ENCODE data around the gene ATF7IP.
A peak's percentile ranks its signal among the peaks of the same experiment; 100 is the strongest.
"Not testable (repeated sequence)": the region's sequence is repeated elsewhere in the genome, so short reads cannot be mapped to it uniquely, and the experiment has no call there.

Gene ATF7IP

GRCh38 chr12:14379508-14379907 lies 14.0 kb downstream of the ATF7IP start:
- no peak for DNase-seq (ENCODE audit: low read depth)

DNA sequence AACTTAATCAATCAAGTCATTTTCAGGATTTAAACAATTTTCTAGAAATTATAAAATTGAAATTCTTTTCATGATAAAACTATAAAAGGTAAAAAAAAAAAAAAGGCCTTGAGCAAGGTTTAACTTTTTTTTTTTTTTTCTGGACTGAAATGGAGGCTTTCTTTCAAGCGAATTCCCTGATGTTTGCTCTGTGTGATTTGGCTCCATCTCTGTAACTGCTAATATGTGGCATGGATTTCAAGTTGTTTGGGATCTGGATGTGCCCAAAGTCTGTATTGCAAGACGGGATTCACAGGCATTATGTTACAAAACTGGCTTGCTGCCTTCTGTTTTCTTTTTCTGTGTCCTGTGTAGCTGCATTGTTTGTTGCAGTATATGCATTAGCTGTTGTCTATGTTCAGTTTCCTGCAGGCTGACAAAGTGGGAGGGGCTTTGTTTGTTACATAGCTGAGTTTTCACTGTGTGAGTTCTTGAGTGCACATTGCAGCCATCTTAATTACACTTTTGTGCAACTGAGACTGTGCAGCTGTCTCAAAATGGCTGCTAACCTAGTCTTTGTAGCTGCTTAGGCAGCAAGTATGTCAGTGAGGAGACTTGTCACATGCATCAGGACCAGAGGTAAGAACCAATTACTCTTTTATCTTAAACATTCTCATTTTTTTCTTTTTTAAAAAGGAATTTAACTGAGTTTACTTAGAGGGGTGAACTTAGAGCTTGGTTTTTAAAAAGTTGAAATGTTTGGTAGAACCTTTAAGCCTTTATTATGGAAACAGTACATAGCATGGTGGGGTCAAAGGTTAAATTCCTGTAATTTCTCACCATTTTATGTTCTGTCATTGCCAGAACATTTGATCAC lies 19.5 kb downstream of the ATF7IP start:
- DNase-seq (ENCODE audit: low read depth): peak; percentile 47

DNA sequence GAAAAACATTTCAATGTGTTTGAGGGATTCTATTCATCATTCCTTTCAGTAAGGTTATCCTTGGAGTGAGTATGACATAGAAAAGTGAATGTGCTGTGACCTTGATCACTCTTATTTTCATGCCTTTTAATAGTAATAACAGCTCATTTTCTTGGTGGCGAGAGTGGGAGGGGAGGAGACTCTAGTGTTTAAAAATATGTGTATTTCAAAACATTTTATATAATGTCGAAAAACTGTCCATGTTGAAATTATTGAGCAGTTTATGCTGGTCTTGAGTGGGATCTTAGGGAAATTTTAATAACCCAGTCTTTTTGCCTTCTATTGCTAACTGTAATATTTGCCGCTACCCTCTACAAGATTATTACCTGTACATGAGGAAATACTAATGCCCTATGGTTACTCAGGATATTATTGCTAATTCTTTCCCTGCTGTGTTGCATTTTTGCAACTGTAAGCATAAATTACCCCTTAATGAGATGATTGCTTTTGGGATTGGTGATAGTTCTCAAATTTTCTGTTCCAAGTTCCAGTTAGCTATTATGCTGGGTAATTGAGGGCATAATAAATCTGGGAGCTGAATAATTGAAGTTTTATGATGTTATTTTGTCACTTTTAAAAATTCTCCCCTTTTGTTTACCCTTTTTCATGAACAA lies 21.9 kb downstream of the ATF7IP start:
- DNase-seq (ENCODE audit: low read depth): no peak

DNA sequence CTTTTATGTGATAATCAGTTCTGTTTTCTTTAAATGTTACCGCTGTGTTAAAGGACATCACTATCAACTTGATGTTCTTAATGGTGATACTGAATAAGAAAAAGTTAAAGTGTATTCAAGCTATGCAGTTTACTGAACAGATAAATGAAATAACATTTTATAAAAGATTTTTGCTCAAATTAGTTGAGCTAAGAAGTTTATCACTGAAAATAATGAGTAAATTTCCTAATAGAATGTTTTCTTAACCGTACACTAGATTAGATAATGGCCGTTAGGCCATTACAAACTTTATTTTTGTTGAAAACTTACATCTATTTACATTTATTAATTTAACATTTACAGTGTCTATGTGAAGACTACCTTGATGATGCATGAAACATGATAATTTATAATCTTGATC lies 25.0 kb downstream of the ATF7IP start:
- no peak for DNase-seq (ENCODE audit: low read depth)

DNA sequence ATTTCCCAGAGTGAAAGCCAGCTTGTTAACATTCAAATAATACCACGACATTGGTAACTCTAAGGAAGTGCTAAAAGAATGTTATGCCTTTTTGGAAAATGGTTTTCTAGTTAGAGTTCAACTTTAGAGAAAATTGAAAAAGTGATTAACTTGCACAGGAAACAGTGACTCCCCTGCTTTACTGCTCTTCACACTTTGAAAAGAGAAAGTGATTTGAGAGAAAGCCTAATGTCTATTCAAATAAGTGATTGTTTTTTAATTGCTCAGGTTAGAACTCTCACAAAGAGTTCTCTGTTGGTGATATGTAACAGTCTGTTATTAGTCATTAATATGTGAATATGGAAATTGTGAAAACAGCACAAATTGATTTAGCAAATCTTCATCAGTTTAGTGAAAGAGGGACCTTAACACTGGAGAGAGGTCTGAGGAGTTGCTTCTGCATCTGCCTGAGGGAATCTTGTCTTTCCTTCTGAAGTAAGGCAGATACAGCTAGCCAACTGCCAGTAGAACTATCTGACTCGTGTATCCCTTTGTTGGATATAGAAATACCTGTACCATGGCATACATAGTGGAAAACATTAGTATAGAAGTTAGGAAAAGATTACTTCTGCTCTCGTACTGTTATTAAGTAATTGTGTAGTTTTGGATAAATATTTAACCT lies 25.5 kb downstream of the ATF7IP start:
- no peak for DNase-seq (ENCODE audit: low read depth)

GRCh38 chr12:14393751-14394150 lies 28.3 kb downstream of the ATF7IP start:
- DNase-seq (ENCODE audit: low read depth): no peak

GRCh38 chr12:14394317-14395073 lies 29.0 kb downstream of the ATF7IP start:
- DNase-seq (ENCODE audit: low read depth): peak; percentile 29

GRCh38 chr12:14395074-14395778 lies 29.7 kb downstream of the ATF7IP start:
- DNase-seq (ENCODE audit: low read depth): no peak

GRCh38 chr12:14396071-14396470 lies 30.6 kb downstream of the ATF7IP start:
- no peak for DNase-seq (ENCODE audit: low read depth)

DNA sequence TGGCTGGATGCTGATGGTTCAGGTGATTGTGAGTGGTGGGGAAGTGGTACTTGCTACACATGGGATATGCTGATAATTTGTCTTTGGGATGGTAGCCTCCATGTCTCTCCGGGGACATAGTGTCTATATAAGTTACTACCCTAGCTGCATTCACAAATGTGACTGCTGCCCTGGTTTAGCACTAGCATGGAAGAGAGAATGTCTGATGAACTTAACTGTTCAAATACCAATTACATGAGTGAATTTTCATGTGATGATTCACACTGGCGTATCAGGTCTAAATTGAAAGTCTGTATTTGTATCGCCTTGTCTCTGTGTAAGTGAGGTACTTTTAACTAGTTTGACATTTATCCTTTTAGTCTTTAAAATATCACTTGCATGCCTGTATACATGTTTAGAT lies 34.4 kb downstream of the ATF7IP start:
- no peak for DNase-seq (ENCODE audit: low read depth)

DNA sequence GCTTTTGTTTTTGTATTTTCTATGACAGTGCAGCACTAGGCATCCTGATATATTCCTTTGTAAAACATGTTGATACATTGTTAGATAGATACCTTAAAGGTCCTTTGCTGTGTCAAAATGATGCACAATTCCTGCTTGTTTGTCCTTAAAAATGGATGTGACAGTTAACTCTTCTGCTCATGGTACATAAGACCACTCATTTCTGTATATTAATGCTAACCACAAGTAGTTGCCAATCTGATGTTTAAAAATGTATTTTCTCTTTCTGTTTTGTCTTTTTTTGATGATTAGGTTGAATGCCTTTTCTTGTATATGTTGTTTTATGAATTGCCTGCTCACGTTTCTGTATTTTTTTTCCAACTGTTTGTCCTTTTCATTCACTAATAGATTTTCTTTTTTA lies 35.1 kb downstream of the ATF7IP start:
- no peak for DNase-seq (ENCODE audit: low read depth)

DNA sequence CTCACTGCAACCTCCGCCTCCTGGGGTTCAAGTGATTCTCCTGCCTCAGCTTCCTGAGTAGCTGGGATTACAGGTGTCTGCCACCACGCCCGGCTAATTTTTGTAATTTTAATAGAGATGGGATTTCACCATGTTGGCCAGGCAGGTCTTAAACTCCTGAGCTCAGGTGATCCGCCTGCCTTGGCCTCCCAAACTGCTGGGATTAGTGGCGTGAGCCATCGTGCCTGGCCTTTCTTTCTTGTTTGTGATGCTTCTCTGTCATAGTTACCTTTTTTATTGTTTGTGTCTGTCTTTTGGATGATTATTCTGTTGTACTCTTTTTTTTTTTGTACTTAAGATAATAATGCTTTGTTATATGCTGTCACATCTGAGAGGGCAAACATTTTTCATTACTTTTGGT lies 35.8 kb downstream of the ATF7IP start:
- not testable (repeated sequence) for DNase-seq (ENCODE audit: low read depth)

DNA sequence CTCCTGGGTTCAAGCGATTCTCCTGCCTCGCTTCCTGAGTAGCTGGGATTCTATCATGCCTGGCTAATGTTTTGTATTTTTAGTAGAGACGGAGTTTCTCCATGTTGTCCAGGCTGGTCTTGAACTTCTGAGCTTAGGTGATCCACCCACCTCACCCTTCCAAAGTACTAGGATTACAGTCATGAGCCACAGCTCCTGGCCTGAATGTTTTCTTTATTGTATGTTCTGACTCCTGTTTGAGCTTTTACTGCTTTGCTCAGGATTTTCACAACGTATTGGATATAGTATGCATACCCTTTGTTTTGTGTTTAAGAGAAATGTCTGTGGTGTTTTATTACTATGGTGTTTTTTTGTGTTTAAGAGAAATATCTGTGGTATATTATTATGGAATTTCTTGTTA lies 37.2 kb downstream of the ATF7IP start:
- DNase-seq (ENCODE audit: low read depth): no peak

- DNase-seq (ENCODE audit: low read depth): no peak
Observed at GRCh38 chr12:14403293-14403692, 37.8 kb downstream of the ATF7IP start.

- DNase-seq (ENCODE audit: low read depth): no peak
Observed at GRCh38 chr12:14403711-14404196, 38.3 kb downstream of the ATF7IP start.

DNA sequence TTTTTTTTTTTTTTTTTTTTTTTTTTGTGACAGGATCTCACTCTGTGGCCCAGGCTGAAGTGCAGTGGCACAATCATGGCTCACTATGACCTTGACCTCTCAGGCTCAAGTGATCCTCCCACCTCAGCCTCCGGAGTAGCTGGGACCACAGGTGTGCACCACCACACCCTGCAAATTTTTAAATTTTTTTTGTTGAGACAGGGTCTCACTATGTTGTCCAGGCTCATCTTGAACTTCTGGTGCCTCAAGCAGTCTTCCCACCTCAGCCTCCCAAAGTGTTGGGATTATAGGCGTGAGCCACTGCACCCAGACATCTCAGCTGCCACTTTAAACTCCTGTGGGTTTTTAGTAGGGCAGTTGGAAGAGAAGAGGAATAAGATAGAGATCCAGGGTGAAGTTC lies 39.9 kb downstream of the ATF7IP start:
- not testable (repeated sequence) for DNase-seq (ENCODE audit: low read depth)

- DNase-seq (ENCODE audit: low read depth): no peak
Observed at GRCh38 chr12:14408208-14408607, 42.7 kb downstream of the ATF7IP start.

GRCh38 chr12:14410177-14410576 lies 44.7 kb downstream of the ATF7IP start:
- DNase-seq (ENCODE audit: low read depth): no peak

DNA sequence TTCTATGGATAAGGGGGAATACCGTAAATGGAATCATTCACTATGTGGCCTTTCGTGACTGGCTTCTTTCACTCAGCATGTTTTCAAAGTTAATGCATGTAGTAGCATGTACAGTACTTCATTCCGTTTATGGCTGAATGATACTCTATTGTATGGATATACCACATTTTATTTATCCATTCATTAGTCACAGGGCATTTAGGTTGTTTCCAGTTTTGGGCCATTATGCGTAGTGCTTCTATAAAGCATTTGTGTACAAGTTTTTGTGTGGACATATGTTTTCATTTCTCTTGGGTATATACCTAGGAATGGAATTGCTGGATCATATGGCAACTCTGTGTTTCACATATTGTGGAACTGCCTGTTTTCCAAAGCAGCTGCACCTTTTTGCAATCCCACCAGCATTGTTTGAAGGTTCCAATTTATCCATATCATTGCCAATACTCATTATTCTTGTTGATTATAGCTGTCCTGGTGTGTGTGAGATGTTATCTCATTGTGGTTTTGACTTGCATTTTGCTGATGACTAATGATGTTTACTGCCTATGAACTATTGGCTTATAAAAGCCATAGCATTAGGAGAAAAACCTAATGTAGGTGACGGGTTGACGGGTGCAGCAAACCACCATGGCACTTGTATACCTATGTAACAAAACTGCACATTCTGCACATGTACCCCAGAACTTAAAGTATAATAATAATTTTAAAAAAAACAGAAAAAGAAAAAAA lies 45.5 kb downstream of the ATF7IP start:
- DNase-seq (ENCODE audit: low read depth): peak; percentile 42

DNA sequence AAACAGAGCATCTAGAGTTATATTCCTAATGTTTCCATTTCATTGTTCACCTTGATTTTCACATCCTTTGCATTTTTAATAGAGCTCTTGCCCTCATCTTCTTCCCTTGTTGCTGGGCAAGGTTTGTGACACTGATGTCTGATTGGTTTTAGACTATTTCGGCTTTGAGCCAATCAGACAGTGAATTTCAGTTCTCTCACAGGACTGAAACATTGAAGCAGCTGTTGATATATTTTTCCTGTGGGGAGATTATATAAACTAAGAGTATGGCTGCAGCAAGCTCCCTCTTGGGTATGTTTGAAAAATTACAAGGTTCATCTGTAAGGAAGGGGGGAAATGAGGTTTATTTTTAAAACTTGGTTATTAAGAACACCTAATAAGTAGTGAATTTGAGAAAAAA lies 51.2 kb downstream of the ATF7IP start:
- DNase-seq (ENCODE audit: low read depth): no peak

DNA sequence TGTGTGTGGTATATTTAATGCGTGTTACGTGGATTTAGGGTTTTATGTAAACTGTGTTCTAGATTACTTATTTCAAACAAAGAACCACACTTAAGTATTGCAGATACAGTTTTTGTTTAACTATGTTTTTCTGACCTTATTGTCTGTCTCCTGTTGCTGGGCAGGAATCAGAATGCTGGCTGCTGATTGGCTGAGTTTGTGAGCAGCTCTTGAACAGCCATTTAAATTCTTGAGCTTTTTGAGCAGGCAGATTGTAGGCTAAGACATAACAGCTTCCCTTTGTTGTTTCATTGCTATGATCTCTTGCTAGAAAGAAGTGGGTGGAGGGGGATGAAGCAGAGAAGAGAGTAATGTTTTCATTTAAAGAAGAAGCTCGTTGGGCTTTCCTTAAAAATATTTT lies 52.2 kb downstream of the ATF7IP start:
- DNase-seq (ENCODE audit: low read depth): peak; percentile 43
